HEK293 (cell line): ENCODE results near the gene LGALS8.

Source experiments
- BCL11A ChIP-seq: fragments of 450-650 bp; formaldehyde crosslinking; IDR thresholded peaks from 2 replicates; pipeline ENCODE4 v1.5.1; 2016; ENCODE audit warnings: low read depth, missing biosample characterization, missing genetic modification characterization
- CTCF ChIP-seq: fragments of 450-650 bp; formaldehyde crosslinking; IDR thresholded peaks from 2 replicates; pipeline ENCODE4 v1.5.1; 2016; ENCODE audit warnings: missing biosample characterization, missing genetic modification characterization
- ELK4 ChIP-seq: IDR thresholded peaks from 2 replicates; pipeline ENCODE4 v1.6.1; 2011; ENCODE audit warnings: mild to moderate bottlenecking, low read depth, low read length, borderline replicate concordance
- OSR2 ChIP-seq: fragments of 450-650 bp; formaldehyde crosslinking; IDR thresholded peaks from 2 replicates; pipeline ENCODE4 v1.5.1; 2016; ENCODE audit warnings: missing biosample characterization, missing genetic modification characterization
- REST ChIP-seq: fragments of 450-650 bp; formaldehyde crosslinking; IDR thresholded peaks from 2 replicates; pipeline ENCODE4 v1.5.1; 2016; ENCODE audit warnings: missing biosample characterization, missing genetic modification characterization
- ZBTB10 ChIP-seq: fragments of 450-650 bp; formaldehyde crosslinking; IDR thresholded peaks from 2 replicates; pipeline ENCODE4 v1.5.1; 2016; ENCODE audit warnings: missing biosample characterization, missing genetic modification characterization
- ZNF19 ChIP-seq: fragments of 450-650 bp; formaldehyde crosslinking; IDR thresholded peaks from 2 replicates; pipeline ENCODE4; 2016; ENCODE audit warnings: missing biosample characterization, missing genetic modification characterization, low read depth
- ZNF24 ChIP-seq: fragments of 450-650 bp; formaldehyde crosslinking; IDR thresholded peaks from 2 replicates; pipeline ENCODE4 v1.5.1; 2016; ENCODE audit warnings: missing biosample characterization, missing genetic modification characterization
- ZNF248 ChIP-seq: fragments of 450-650 bp; formaldehyde crosslinking; IDR thresholded peaks from 2 replicates; pipeline ENCODE4 v1.5.1; 2017; ENCODE audit warnings: missing biosample characterization, missing genetic modification characterization
- ZNF585B ChIP-seq: fragments of 450-650 bp; formaldehyde crosslinking; IDR thresholded peaks from 2 replicates; pipeline ENCODE4 v1.5.1; 2016; ENCODE audit warnings: missing biosample characterization, missing genetic modification characterization

GRCh38 chr1:236541710-236542109 is 17.9 kb downstream of the LGALS8 start:
- TF ChIP-seq ZNF24 (tag by site-specific recombination) = no peak
- TF ChIP-seq ZNF248 (tag by site-specific recombination) = no peak
- TF ChIP-seq BCL11A (tag by site-specific recombination) = no peak
- no peak for TF ChIP-seq CTCF (tag by site-specific recombination)
- TF ChIP-seq ELK4 = no peak
- no peak for TF ChIP-seq ZNF585B (tag by site-specific recombination)
- TF ChIP-seq REST = no peak
- no peak for TF ChIP-seq ZNF19 (tag by site-specific recombination)
- no peak for TF ChIP-seq OSR2 (tag by site-specific recombination)
- no peak for TF ChIP-seq ZBTB10 (tag by site-specific recombination)
